T-cell (primary cell): ENCODE data around the gene SH2D1B. TPM values are rescaled to one million over a fixed set of nuclear protein-coding genes. Genes with fewer than 3 reads are reported as not detected.

Experiments used
- ATAC-seq, 4 experiments: fragments of 200-7000 bp in 3 of 4; fragments of 150-1000 bp in 1 of 4; cut with Tn5 transposase; replicated peaks in 1 of 4; 1 replicate in 3 of 4; 2 replicates in 1 of 4; pipeline ENCODE4 v1.10.0; 2021; ENCODE audit warnings: moderate library complexity in 3 of 4, mild to moderate bottlenecking in 2 of 4, moderate number of reproducible peaks in 1 of 4
- CTCF ChIA-PET, 2 donors: fragments of 300-600 bp; sonication (Branson Sonifier 250); formaldehyde crosslinking; loops; one replicate each; lab custom pipeline; 2022; ENCODE audit warnings: antibody characterized with exemption in 2 of 2; lab: Charles Lee
- POLR2A ChIA-PET, 2 donors: fragments of 300-600 bp; sonication (Branson Sonifier 250); formaldehyde crosslinking; loops; one replicate each; lab custom pipeline; 2022; ENCODE audit warnings: antibody characterized with exemption in 2 of 2; lab: Charles Lee
- DNase-seq, 35 experiments: peaks; one replicate each; pipeline versions ENCODE4 v3.0.0 to v3.0.0-alpha.2; 2013 to 2023
- H3K27ac ChIP-seq: one replicate; pipeline ENCODE4 v1.5.1; 2013; ENCODE audit warnings: low read length
- H3K27me3 ChIP-seq, 2 experiments: replicated peaks in 1 of 2; 1 replicate in 1 of 2; 2 replicates in 1 of 2; pipeline versions ENCODE4 v1.6.1 to v1.7.0; 2013; ENCODE audit warnings: low read length in 1 of 2, mixed read lengths in 1 of 2; ENCODE audit not compliant: control insufficient read depth in 2 of 2, insufficient read depth in 2 of 2; ENCODE audit errors: extremely low read depth in 1 of 2
- H3K36me3 ChIP-seq, 2 donors: 1 replicate in 1 of 2; 2 replicates in 1 of 2; pipeline versions ENCODE4 v1.6.1 to v1.7.0; 2013; ENCODE audit warnings: low read length in 1 of 2; ENCODE audit not compliant: control insufficient read depth in 2 of 2, insufficient read depth in 1 of 2; ENCODE audit errors: extremely low read depth in 1 of 2
- H3K4me1 ChIP-seq, 2 experiments: 1 replicate in 1 of 2; 2 replicates in 1 of 2; pipeline versions ENCODE4 v1.6.1 to v1.7.0; 2013; ENCODE audit warnings: low read length in 2 of 2, mixed read lengths in 1 of 2; ENCODE audit not compliant: insufficient read depth in 2 of 2, control insufficient read depth in 1 of 2; ENCODE audit errors: extremely low read depth in 1 of 2
- H3K4me3 ChIP-seq, 2 donors: 1 replicate in 1 of 2; 2 replicates in 1 of 2; pipeline versions ENCODE4 v1.5.1 to v1.7.0; 2013; ENCODE audit warnings: mild to moderate bottlenecking in 2 of 2, low read length in 1 of 2, moderate library complexity in 1 of 2; ENCODE audit not compliant: control insufficient read depth in 1 of 2; ENCODE audit errors: extremely low read depth in 1 of 2
- H3K9me3 ChIP-seq: 2 replicates; pipeline ENCODE4 v1.7.0; 2013
- H3K27ac Mint-ChIP-seq, 2 donors: one replicate each; pipeline ENCODE4 v1.8.0; 2020 to 2021; ENCODE audit warnings: mild to moderate bottlenecking in 2 of 2, mixed read lengths in 2 of 2
- H3K27me3 Mint-ChIP-seq, 2 donors: one replicate each; pipeline ENCODE4 v1.8.0; 2021 to 2022; ENCODE audit warnings: mixed read lengths in 2 of 2
- H3K36me3 Mint-ChIP-seq: one replicate; pipeline ENCODE4 v1.8.0; 2021; ENCODE audit warnings: mixed read lengths
- H3K4me1 Mint-ChIP-seq, 3 donors: one replicate each; pipeline ENCODE4 v1.8.0; 2020 to 2022; ENCODE audit warnings: mixed read lengths in 3 of 3, mild to moderate bottlenecking in 1 of 3
- H3K4me3 Mint-ChIP-seq, 3 donors: one replicate each; pipeline ENCODE4 v1.8.0; 2020 to 2022; ENCODE audit warnings: mild to moderate bottlenecking in 3 of 3, mixed read lengths in 3 of 3, moderate library complexity in 3 of 3
- H3K9me3 Mint-ChIP-seq, 3 donors: one replicate each; pipeline ENCODE4 v1.8.0; 2020 to 2022; ENCODE audit warnings: mixed read lengths in 3 of 3
- WGBS: methylation state at CpG from one replicate; pipeline ENCODE4 v1.1.5; 2013; ENCODE audit warnings: missing lambda C conversion rate; ENCODE audit not compliant: insufficient coverage; 5-methylcytosine and 5-hydroxymethylcytosine counted together
- total RNA-seq, 35 experiments: library from RNA in 6 of 35; stranded (reverse) in 6 of 35; fragments of 120-200 nt in 1 of 35; gene quantifications; one replicate each; pipeline versions ENCODE4 v1.2.1 to v1.2.4 and lab custom pipeline; 2013 to 2026

Gene SH2D1B
- total RNA-seq, 5 donors from 2014 or later (not counting 1 experiment from before 2014, with no cell fraction given): 0.20 to 1.5 (median 0.66) TPM

GRCh38 chr1:162391790-162392563, 20.0 kb downstream of the SH2D1B start:
- no peaks in the 10 kb centered on the region for H3K36me3 ChIP-seq
- H3K27me3 Mint-ChIP-seq: peaks cover 24 to 27% of the 10 kb centered on the region in 2 donors
- POLR2A ChIA-PET: no interaction called here
- H3K27me3 ChIP-seq: peaks cover 0 to 25% of the 10 kb centered on the region in 2 experiments
- H3K36me3 Mint-ChIP-seq: no peaks in the 10 kb centered on the region
- H3K4me1 ChIP-seq: no peaks in the 10 kb centered on the region
- no peak overlapping the region for H3K4me3 ChIP-seq
- H3K9me3 Mint-ChIP-seq: no peaks in the 10 kb centered on the region
- CTCF ChIA-PET: interaction anchor here (0.6 kb wide), 4 partner anchors 23 to 818 kb away, joined by 3 to 7 read pairs (median 4); no protein-coding TSS in a partner anchor
- H3K27ac ChIP-seq: no peak overlapping the region
- H3K9me3 ChIP-seq: no peaks in the 10 kb centered on the region
- ATAC-seq (no peak), DNase-seq (peak in 1 of 35 experiments; percentile 29)
- no peak overlapping the region for H3K27ac Mint-ChIP-seq
- 80% methylated on average over 1 of the region's 4 CpGs for WGBS
- H3K4me1 Mint-ChIP-seq: peaks cover 5 to 7% (median 6%) of the 10 kb centered on the region in 3 donors
- H3K4me3 Mint-ChIP-seq: no peak overlapping the region

GRCh38 chr1:162390396-162391185, 21.3 kb downstream of the SH2D1B start:
- ChIA-PET POLR2A (interaction anchor here in 1 of 2 donors (0.5 kb wide), 1 partner anchor 14 kb away, joined by 3 read pairs; no protein-coding TSS in a partner anchor), CTCF (interaction anchor here in 1 of 2 donors (1.0 to 1.4 kb wide), 3 partner anchors 8 to 334 kb away, joined by 3 read pairs; no protein-coding TSS in a partner anchor)
- Histone ChIP-seq H3K27me3 (peaks cover 0 to 32% of the 10 kb centered on the region in 2 experiments), H3K4me3 (no peak overlapping the region), H3K9me3 (no peaks in the 10 kb centered on the region), H3K27ac (no peak overlapping the region), H3K36me3 (no peaks in the 10 kb centered on the region), H3K4me1 (no peaks in the 10 kb centered on the region)
- no peaks in the 10 kb centered on the region for H3K36me3 Mint-ChIP-seq
- H3K4me3 Mint-ChIP-seq: no peak overlapping the region
- DNase-seq (no peak), ATAC-seq (no peak)
- H3K9me3 Mint-ChIP-seq: no peaks in the 10 kb centered on the region
- H3K27ac Mint-ChIP-seq: no peak overlapping the region
- 77% methylated on average over 12 of the region's 15 CpGs for WGBS
- H3K27me3 Mint-ChIP-seq: peaks cover 15 to 24% of the 10 kb centered on the region in 2 donors
- peaks cover 5 to 7% (median 6%) of the 10 kb centered on the region in 3 donors for H3K4me1 Mint-ChIP-seq

DNA sequence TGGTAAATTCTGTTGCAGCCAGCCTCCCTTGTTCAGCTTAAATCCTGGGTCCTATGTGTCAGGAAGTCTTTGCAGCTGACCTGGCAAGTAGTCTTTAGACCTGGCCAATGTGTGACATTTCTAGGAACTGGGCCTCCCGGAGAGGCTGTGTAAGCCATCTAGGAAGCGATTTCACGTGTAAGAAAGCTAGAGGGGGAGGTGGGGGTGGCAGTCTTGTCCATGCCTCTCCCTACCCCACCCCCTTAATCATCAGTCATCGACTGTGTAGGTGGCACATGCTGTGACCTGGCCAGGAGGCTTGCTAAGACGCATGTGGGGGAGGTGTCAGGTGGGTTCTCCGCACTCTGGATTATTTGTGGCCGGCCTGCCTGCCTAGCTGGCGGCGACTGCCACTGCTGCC, 22.0 kb downstream of the SH2D1B start:
- H3K9me3 Mint-ChIP-seq: no peaks in the 10 kb centered on the region
- no peak overlapping the region for H3K4me3 ChIP-seq
- peaks cover 15 to 23% of the 10 kb centered on the region in 2 donors for H3K27me3 Mint-ChIP-seq
- ChIA-PET POLR2A (no interaction called here), CTCF (interaction anchor here in 1 of 2 donors (1.4 kb wide), 1 partner anchor 333 kb away, joined by 3 read pairs; no protein-coding TSS in a partner anchor)
- no peaks in the 10 kb centered on the region for H3K36me3 Mint-ChIP-seq
- H3K27ac ChIP-seq: no peak overlapping the region
- H3K9me3 ChIP-seq: no peaks in the 10 kb centered on the region
- DNase-seq: no peak
- peaks cover 5 to 7% (median 6%) of the 10 kb centered on the region in 3 donors for H3K4me1 Mint-ChIP-seq
- peaks cover 0 to 36% of the 10 kb centered on the region in 2 experiments for H3K27me3 ChIP-seq
- H3K36me3 ChIP-seq: no peaks in the 10 kb centered on the region
- H3K27ac Mint-ChIP-seq: no peak overlapping the region
- H3K4me1 ChIP-seq: no peaks in the 10 kb centered on the region
- WGBS: 92% methylated on average over 5 of the region's 9 CpGs
- no peak overlapping the region for H3K4me3 Mint-ChIP-seq
- ATAC-seq: no peak

GRCh38 chr1:162389021-162389818, 22.7 kb downstream of the SH2D1B start:
- no peaks in the 10 kb centered on the region for H3K9me3 Mint-ChIP-seq
- peaks cover 12 to 20% of the 10 kb centered on the region in 2 donors for H3K27me3 Mint-ChIP-seq
- H3K27ac Mint-ChIP-seq: no peak overlapping the region
- H3K4me1 Mint-ChIP-seq: peaks cover 5 to 7% (median 6%) of the 10 kb centered on the region in 3 donors
- ChIA-PET CTCF (interaction anchor here in 1 of 2 donors (1.4 kb wide), 1 partner anchor 333 kb away, joined by 3 read pairs; no protein-coding TSS in a partner anchor), POLR2A (no interaction called here)
- Histone ChIP-seq H3K9me3 (no peaks in the 10 kb centered on the region), H3K36me3 (no peaks in the 10 kb centered on the region), H3K27me3 (peaks cover 0 to 33% of the 10 kb centered on the region in 2 experiments), H3K4me1 (no peaks in the 10 kb centered on the region), H3K4me3 (no peak overlapping the region), H3K27ac (no peak overlapping the region)
- WGBS: 10% methylated on average over 4 of the region's 11 CpGs
- DNase-seq (no peak), ATAC-seq (no peak)
- no peaks in the 10 kb centered on the region for H3K36me3 Mint-ChIP-seq
- no peak overlapping the region for H3K4me3 Mint-ChIP-seq

GRCh38 chr1:162388615-162389014, 23.3 kb downstream of the SH2D1B start:
- POLR2A ChIA-PET: no interaction called here
- H3K27ac Mint-ChIP-seq: no peak overlapping the region

More at GRCh38 chr1:162388615-162389014, 23.3 kb downstream of the SH2D1B start:
- no peak overlapping the region for H3K4me3 Mint-ChIP-seq
- no peaks in the 10 kb centered on the region for H3K36me3 Mint-ChIP-seq
- ATAC-seq (no peak), DNase-seq (no peak)
- Histone ChIP-seq H3K36me3 (no peaks in the 10 kb centered on the region), H3K27me3 (peaks cover 0 to 33% of the 10 kb centered on the region in 2 experiments), H3K4me1 (no peaks in the 10 kb centered on the region), H3K9me3 (no peaks in the 10 kb centered on the region), H3K27ac (no peak overlapping the region), H3K4me3 (no peak overlapping the region)
- peaks cover 5 to 7% (median 6%) of the 10 kb centered on the region in 3 donors for H3K4me1 Mint-ChIP-seq
- CTCF ChIA-PET: no interaction called here
- peaks cover 12 to 20% of the 10 kb centered on the region in 2 donors for H3K27me3 Mint-ChIP-seq
- no peaks in the 10 kb centered on the region for H3K9me3 Mint-ChIP-seq
- no CpG with 5 or more reads among the region's 5 CpGs for WGBS
